Uterus (tissue), 2 donors: ENCODE data around the gene TSPAN7.

ENCODE experiments used
- CTCF ChIP-seq, 4 experiments: fragments of 200-600 bp in 2 of 4; fragments of 450-650 bp in 2 of 4; sonication (generic) in 2 of 4; IDR thresholded peaks; one replicate each; pipeline ENCODE4 v1.5.1; 2016 to 2019; ENCODE audit warnings: antibody characterized with exemption in 4 of 4, mild to moderate bottlenecking in 2 of 4, moderate library complexity in 1 of 4
- POLR2A ChIP-seq, 2 donors: fragments of 450-650 bp; IDR thresholded peaks; one replicate each; pipeline ENCODE4 v1.6.1; 2016; ENCODE audit warnings: antibody characterized with exemption in 2 of 2, mild to moderate bottlenecking in 1 of 2, moderate library complexity in 1 of 2

GRCh38 chrX:38561951-38562719, 793 bp downstream of the TSPAN7 start:
- peak in 1 of 2 donors; percentile 14 for TF ChIP-seq POLR2A (IDR thresholded peaks at IDR 0.05)
- TF ChIP-seq CTCF (IDR thresholded peaks at IDR 0.05), result no peak
